ENCODE measurements around the gene HRH3.

HRH3 gene

DNA sequence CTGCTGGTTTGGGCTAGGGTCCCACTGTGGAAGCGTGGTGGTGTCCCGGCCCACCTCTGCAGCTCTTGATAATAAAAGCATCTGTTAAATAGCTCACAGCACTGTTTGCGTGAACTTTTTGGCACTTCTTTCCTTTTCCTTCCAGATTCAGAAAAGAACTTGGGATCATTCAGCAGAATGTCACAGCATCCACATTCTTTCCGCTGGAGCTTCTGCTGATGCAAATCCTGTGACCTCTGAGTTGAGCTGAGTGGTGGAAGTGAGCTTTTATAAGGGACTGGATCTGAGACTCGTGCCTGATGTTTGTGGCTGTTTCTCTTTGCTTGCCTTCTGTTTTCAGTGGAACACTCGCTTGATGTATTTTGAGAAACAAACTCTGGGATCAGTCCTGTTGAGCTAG, 22.1 kb upstream of the HRH3 start:
- no peak overlapping the region for H3K4me3 ChIP-seq (ENCODE audit: low read length)
- peaks cover 4% of the 10 kb centered on the region; the same call in 1 of the 2 replicates for H4K20me1 ChIP-seq (ENCODE audit: control insufficient read depth, insufficient read depth, low read depth, low read length)
- H3K4me1 ChIP-seq (ENCODE audit: control insufficient read depth, low read length): peaks cover 13% of the 10 kb centered on the region
- H3K79me2 ChIP-seq (ENCODE audit: control insufficient read depth, low read length): peaks cover 73% of the 10 kb centered on the region
- H3K9me2 ChIP-seq (replicated peaks; ENCODE audit: control insufficient read depth, low read length): no peaks in the 10 kb centered on the region
- H3F3A ChIP-seq (ENCODE audit: control insufficient read depth, insufficient read depth): no peaks in the 10 kb centered on the region
- no peak overlapping the region for H3K4me2 ChIP-seq (ENCODE audit: low read length)
- H3K9me3 ChIP-seq (ENCODE audit: control insufficient read depth, insufficient read depth, low read length): no peaks in the 10 kb centered on the region
- no peaks in the 10 kb centered on the region for H3K27me3 ChIP-seq (ENCODE audit: control insufficient read depth, low read length)
- peaks cover 5% of the 10 kb centered on the region; the same call in 1 of the 2 replicates for H3K36me3 ChIP-seq (ENCODE audit: control insufficient read depth, low read length)
- TF ChIP-seq, protein P1, sequence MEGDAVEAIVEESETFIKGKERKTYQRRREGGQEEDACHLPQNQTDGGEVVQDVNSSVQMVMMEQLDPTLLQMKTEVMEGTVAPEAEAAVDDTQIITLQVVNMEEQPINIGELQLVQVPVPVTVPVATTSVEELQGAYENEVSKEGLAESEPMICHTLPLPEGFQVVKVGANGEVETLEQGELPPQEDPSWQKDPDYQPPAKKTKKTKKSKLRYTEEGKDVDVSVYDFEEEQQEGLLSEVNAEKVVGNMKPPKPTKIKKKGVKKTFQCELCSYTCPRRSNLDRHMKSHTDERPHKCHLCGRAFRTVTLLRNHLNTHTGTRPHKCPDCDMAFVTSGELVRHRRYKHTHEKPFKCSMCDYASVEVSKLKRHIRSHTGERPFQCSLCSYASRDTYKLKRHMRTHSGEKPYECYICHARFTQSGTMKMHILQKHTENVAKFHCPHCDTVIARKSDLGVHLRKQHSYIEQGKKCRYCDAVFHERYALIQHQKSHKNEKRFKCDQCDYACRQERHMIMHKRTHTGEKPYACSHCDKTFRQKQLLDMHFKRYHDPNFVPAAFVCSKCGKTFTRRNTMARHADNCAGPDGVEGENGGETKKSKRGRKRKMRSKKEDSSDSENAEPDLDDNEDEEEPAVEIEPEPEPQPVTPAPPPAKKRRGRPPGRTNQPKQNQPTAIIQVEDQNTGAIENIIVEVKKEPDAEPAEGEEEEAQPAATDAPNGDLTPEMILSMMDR (IDR thresholded peaks at IDR 0.05; ENCODE audit: low read depth, low read length, poor library complexity, severe bottlenecking): no peak
- TF ChIP-seq EZH2phosphoT487 (IDR thresholded peaks at IDR 0.05; ENCODE audit: borderline replicate concordance, low read length): no peak
- no peak overlapping the region for H3K27ac ChIP-seq (ENCODE audit: low read depth, low read length)

DNA sequence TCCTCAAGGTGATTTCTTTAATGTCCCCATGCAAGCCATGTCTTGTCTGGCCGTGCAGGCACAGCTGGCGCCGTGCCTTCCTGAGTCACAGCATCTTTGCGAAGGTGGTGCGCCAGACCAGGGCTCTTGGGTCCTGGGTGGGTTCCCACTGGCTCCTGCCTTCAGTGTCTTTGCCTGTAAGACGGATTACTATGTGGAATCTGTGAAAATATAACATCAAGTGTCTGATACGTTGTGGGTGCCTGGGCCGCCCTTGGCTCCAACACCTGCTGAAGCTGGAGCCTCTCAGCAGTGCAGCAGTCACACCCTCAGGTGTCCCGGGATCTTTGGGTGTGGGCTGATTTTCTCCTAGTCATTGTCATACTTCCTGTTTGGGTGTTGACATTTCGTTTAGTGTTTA, 21.4 kb upstream of the HRH3 start:
- Histone ChIP-seq H3K27me3 (ENCODE audit: control insufficient read depth, low read length) (no peaks in the 10 kb centered on the region), H3F3A (ENCODE audit: control insufficient read depth, insufficient read depth) (no peaks in the 10 kb centered on the region), H3K9me3 (ENCODE audit: control insufficient read depth, insufficient read depth, low read length) (no peaks in the 10 kb centered on the region), H3K27ac (ENCODE audit: low read depth, low read length) (no peak overlapping the region), H3K9me2 (replicated peaks; ENCODE audit: control insufficient read depth, low read length) (no peaks in the 10 kb centered on the region), H3K36me3 (ENCODE audit: control insufficient read depth, low read length) (peaks cover 5% of the 10 kb centered on the region; the same call in 1 of the 2 replicates), H4K20me1 (ENCODE audit: control insufficient read depth, insufficient read depth, low read depth, low read length) (peaks cover 4% of the 10 kb centered on the region; the same call in 1 of the 2 replicates), H3K4me1 (ENCODE audit: control insufficient read depth, low read length) (peaks cover 13% of the 10 kb centered on the region), H3K4me3 (ENCODE audit: low read length) (no peak overlapping the region), H3K4me2 (ENCODE audit: low read length) (no peak overlapping the region), H3K79me2 (ENCODE audit: control insufficient read depth, low read length) (peaks cover 66% of the 10 kb centered on the region)
- TF ChIP-seq, protein P1 (IDR thresholded peaks at IDR 0.05; ENCODE audit: low read depth, low read length, poor library complexity, severe bottlenecking): no peak
- no peak for TF ChIP-seq EZH2phosphoT487 (IDR thresholded peaks at IDR 0.05; ENCODE audit: borderline replicate concordance, low read length)

DNA sequence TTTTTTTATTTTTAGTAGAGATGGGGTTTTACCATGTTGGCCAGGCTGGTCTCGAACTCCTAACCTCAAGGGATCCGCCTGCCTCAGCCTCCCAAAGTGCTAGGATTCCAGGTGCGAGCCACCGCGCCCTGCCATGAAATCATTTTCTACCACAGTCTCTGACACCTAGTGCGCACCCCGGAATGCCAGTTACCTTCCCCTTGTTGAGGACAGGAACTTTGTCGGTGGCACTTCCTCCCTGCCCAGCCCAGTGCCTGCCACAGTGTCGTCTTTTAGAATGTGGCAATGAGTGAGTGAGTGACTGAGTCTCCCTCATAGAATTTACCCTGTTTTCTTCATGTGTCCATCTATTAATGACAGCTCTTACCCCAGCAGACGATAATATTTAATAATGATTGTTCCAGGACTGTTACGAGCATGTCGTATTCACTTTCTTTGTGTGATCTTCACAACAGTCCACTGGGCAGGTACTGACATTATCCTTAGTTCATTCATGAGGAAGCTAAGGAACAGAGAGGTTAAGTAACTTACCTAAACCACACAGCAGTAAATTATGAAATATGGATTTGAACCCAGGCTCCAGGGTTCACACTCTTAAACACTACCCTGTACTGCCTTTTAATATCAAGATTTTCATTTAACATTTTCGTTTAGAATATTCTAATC, 20.1 kb upstream of the HRH3 start:
- Histone ChIP-seq H4K20me1 (ENCODE audit: control insufficient read depth, insufficient read depth, low read depth, low read length) (peaks cover 4% of the 10 kb centered on the region; the same call in 1 of the 2 replicates), H3K4me2 (ENCODE audit: low read length) (no peak overlapping the region), H3K79me2 (ENCODE audit: control insufficient read depth, low read length) (peaks cover 53% of the 10 kb centered on the region), H3K4me1 (ENCODE audit: control insufficient read depth, low read length) (peaks cover 13% of the 10 kb centered on the region), H3K36me3 (ENCODE audit: control insufficient read depth, low read length) (peaks cover 5% of the 10 kb centered on the region; the same call in 1 of the 2 replicates), H3K27ac (ENCODE audit: low read depth, low read length) (no peak overlapping the region), H3K27me3 (ENCODE audit: control insufficient read depth, low read length) (no peaks in the 10 kb centered on the region), H3K9me2 (replicated peaks; ENCODE audit: control insufficient read depth, low read length) (no peaks in the 10 kb centered on the region), H3F3A (ENCODE audit: control insufficient read depth, insufficient read depth) (no peaks in the 10 kb centered on the region), H3K4me3 (ENCODE audit: low read length) (no peak overlapping the region), H3K9me3 (ENCODE audit: control insufficient read depth, insufficient read depth, low read length) (no peaks in the 10 kb centered on the region)
- TF ChIP-seq EZH2phosphoT487 (IDR thresholded peaks at IDR 0.05; ENCODE audit: borderline replicate concordance, low read length): no peak
- TF ChIP-seq, protein P1 (IDR thresholded peaks at IDR 0.05; ENCODE audit: low read depth, low read length, poor library complexity, severe bottlenecking): no peak
